SK-N-SH treated with all-trans-retinoic acid at 6 μM for 48 hours (cell line): ENCODE measurements around the gene ARTN.

Experiments
- RARB ChIP-seq: fragments of 250-450 bp; sonication (Bioruptor Pico); IDR thresholded peaks from 2 replicates; pipeline ENCODE4 v1.8.0; 2021; ENCODE audit warnings: mild to moderate bottlenecking, moderate library complexity
- ZNF8 ChIP-seq: fragments of 450-650 bp; formaldehyde crosslinking; IDR thresholded peaks from 2 replicates; pipeline ENCODE4 v1.5.0; 2020; ENCODE audit warnings: mild to moderate bottlenecking, moderate library complexity
- TF ChIP-seq, protein P1 (sequence below): fragments of 250-450 bp; sonication (Bioruptor Pico); IDR thresholded peaks from 2 replicates; pipeline ENCODE4 v1.5.1; 2021; ENCODE audit warnings: mild to moderate bottlenecking, moderate library complexity
- TF ChIP-seq, protein P2 (sequence below): fragments of 250-450 bp; sonication (Bioruptor Pico); IDR thresholded peaks from 2 replicates; pipeline ENCODE4 v1.8.0; 2021; ENCODE audit warnings: low read depth, mild to moderate bottlenecking, moderate library complexity, borderline replicate concordance
- TF ChIP-seq, protein P3 (sequence below): fragments of 250-450 bp; sonication (Bioruptor Pico); IDR thresholded peaks from 2 replicates; pipeline ENCODE4 v1.5.1; 2020; ENCODE audit warnings: low read depth, mild to moderate bottlenecking, moderate library complexity

DNA sequence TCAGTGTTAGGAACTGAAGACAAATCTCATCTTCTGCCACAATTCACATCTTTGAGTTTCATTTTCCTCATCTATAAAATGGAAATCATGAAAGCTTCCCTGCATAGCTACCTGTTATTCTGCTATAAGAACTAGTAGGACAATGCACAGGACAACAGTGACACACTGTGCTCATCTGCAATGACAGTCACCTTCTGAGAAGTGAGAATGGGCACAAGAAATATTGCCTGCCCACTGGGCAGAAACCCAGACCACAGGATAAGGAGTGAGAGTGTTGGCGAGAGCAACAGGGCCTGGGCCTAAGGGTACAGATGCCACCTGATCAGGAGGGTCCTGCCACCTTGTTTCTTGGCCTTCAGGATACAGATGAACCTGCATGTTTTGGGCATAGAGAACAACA, 23.3 kb upstream of the ARTN start:
- TF ChIP-seq, protein P1, sequence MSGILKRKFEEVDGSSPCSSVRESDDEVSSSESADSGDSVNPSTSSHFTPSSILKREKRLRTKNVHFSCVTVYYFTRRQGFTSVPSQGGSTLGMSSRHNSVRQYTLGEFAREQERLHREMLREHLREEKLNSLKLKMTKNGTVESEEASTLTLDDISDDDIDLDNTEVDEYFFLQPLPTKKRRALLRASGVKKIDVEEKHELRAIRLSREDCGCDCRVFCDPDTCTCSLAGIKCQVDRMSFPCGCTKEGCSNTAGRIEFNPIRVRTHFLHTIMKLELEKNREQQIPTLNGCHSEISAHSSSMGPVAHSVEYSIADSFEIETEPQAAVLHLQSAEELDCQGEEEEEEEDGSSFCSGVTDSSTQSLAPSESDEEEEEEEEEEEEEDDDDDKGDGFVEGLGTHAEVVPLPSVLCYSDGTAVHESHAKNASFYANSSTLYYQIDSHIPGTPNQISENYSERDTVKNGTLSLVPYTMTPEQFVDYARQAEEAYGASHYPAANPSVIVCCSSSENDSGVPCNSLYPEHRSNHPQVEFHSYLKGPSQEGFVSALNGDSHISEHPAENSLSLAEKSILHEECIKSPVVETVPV = no peak
- no peak for TF ChIP-seq RARB (CRISPR knock-in tag)
- TF ChIP-seq, protein P2, sequence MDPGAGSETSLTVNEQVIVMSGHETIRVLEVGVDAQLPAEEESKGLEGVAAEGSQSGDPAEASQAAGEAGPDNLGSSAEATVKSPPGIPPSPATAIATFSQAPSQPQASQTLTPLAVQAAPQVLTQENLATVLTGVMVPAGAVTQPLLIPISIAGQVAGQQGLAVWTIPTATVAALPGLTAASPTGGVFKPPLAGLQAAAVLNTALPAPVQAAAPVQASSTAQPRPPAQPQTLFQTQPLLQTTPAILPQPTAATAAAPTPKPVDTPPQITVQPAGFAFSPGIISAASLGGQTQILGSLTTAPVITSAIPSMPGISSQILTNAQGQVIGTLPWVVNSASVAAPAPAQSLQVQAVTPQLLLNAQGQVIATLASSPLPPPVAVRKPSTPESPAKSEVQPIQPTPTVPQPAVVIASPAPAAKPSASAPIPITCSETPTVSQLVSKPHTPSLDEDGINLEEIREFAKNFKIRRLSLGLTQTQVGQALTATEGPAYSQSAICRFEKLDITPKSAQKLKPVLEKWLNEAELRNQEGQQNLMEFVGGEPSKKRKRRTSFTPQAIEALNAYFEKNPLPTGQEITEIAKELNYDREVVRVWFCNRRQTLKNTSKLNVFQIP (CRISPR knock-in tag) = no peak
- TF ChIP-seq, protein P3, sequence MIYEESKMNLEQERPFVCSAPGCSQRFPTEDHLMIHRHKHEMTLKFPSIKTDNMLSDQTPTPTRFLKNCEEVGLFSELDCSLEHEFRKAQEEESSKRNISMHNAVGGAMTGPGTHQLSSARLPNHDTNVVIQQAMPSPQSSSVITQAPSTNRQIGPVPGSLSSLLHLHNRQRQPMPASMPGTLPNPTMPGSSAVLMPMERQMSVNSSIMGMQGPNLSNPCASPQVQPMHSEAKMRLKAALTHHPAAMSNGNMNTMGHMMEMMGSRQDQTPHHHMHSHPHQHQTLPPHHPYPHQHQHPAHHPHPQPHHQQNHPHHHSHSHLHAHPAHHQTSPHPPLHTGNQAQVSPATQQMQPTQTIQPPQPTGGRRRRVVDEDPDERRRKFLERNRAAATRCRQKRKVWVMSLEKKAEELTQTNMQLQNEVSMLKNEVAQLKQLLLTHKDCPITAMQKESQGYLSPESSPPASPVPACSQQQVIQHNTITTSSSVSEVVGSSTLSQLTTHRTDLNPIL (CRISPR knock-in tag) = no peak
- TF ChIP-seq ZNF8 (CRISPR knock-in tag) = no peak
